Large intestine (tissue), 3 donors: ENCODE measurements around the gene TMPRSS6. TPM values are rescaled to one million over a fixed set of nuclear protein-coding genes. Genes with fewer than 3 reads are reported as not detected.
A peak's percentile ranks its signal among the peaks of the same experiment; 100 is the strongest.

Experiments
- DNase-seq, 2 donors: peaks; one replicate each; pipeline versions ENCODE4 v3.0.0 to v3.0.0-alpha.2; 2013
- H3K27ac ChIP-seq: one replicate; pipeline ENCODE4 v1.5.1; 2013; ENCODE audit warnings: low read length
- H3K27me3 ChIP-seq: 2 replicates; pipeline ENCODE4 v1.6.1; 2013; ENCODE audit warnings: low read length; ENCODE audit not compliant: control insufficient read depth, insufficient read depth
- H3K36me3 ChIP-seq: 2 replicates; pipeline ENCODE4 v1.6.1; 2013; ENCODE audit warnings: low read length; ENCODE audit not compliant: control insufficient read depth, insufficient read depth
- H3K4me1 ChIP-seq: one replicate; pipeline ENCODE4 v1.6.1; 2013; ENCODE audit warnings: low read length; ENCODE audit not compliant: control insufficient read depth, insufficient read depth
- H3K4me3 ChIP-seq: one replicate; pipeline ENCODE4 v1.5.1; 2013; ENCODE audit warnings: low read length
- H3K9me3 ChIP-seq: one replicate; pipeline ENCODE4 v1.6.1; 2013; ENCODE audit warnings: mild to moderate bottlenecking, low read depth, low read length, moderate library complexity; ENCODE audit not compliant: control insufficient read depth
- WGBS: methylation state at CpG from one replicate; pipeline ENCODE4 v1.1.5; 2013; ENCODE audit warnings: low lambda C conversion rate; ENCODE audit not compliant: insufficient coverage; 5-methylcytosine and 5-hydroxymethylcytosine counted together
- polyA plus RNA-seq: library from polyadenylated mRNA; unstranded; fragments of 120-200 nt; gene quantifications from one replicate; pipeline ENCODE4 v1.2.1, GENCODE V29; 2013

Gene TMPRSS6
- polyA plus RNA-seq, 1 donor = 3.8 TPM

- Histone ChIP-seq H3K9me3 (peaks cover 7% of the 10 kb centered on the region), H3K27me3 (peaks cover 21% of the 10 kb centered on the region), H3K4me3 (peak overlapping the region; percentile 18), H3K27ac (no peak overlapping the region), H3K4me1 (peaks cover 18% of the 10 kb centered on the region), H3K36me3 (no peaks in the 10 kb centered on the region)
- peak in 1 of 2 donors; percentile 75 for DNase-seq
- WGBS = no CpG with 5 or more reads among the region's 36 CpGs
Measured at GRCh38 chr22:37068859-37069258, 40.7 kb downstream of the TMPRSS6 start.

- Histone ChIP-seq H3K27ac (no peak overlapping the region), H3K36me3 (no peaks in the 10 kb centered on the region), H3K4me1 (peaks cover 32% of the 10 kb centered on the region), H3K4me3 (no peak overlapping the region), H3K9me3 (peaks cover 7% of the 10 kb centered on the region), H3K27me3 (peaks cover 21% of the 10 kb centered on the region)
- DNase-seq = no peak
- no CpG with 5 or more reads among the region's 10 CpGs for WGBS
Measured at GRCh38 chr22:37067428-37067827, 42.1 kb downstream of the TMPRSS6 start.

GRCh38 chr22:37065961-37066360 lies 43.6 kb downstream of the TMPRSS6 start:
- Histone ChIP-seq H3K27ac (no peak overlapping the region), H3K27me3 (peaks cover 21% of the 10 kb centered on the region), H3K9me3 (no peaks in the 10 kb centered on the region), H3K36me3 (no peaks in the 10 kb centered on the region), H3K4me1 (peaks cover 47% of the 10 kb centered on the region), H3K4me3 (no peak overlapping the region)
- no CpG with 5 or more reads among the region's 9 CpGs for WGBS
- no peak for DNase-seq

- peaks cover 18% of the 10 kb centered on the region for H3K27me3 ChIP-seq
- DNase-seq = peak in 1 of 2 donors; percentile 59
- peaks cover 54% of the 10 kb centered on the region for H3K4me1 ChIP-seq
- no peaks in the 10 kb centered on the region for H3K9me3 ChIP-seq
- no CpG with 5 or more reads among the region's 3 CpGs for WGBS
- H3K27ac ChIP-seq = no peak overlapping the region
- H3K36me3 ChIP-seq = no peaks in the 10 kb centered on the region
- H3K4me3 ChIP-seq = no peak overlapping the region
Measured at GRCh38 chr22:37065180-37065579, 44.3 kb downstream of the TMPRSS6 start.

GRCh38 chr22:37064553-37064952 lies 45.0 kb downstream of the TMPRSS6 start:
- no CpG with 5 or more reads among the region's 11 CpGs for WGBS
- no peak for DNase-seq
- Histone ChIP-seq H3K9me3 (no peaks in the 10 kb centered on the region), H3K36me3 (peaks cover 2% of the 10 kb centered on the region), H3K27ac (no peak overlapping the region), H3K4me3 (no peak overlapping the region), H3K27me3 (peaks cover 11% of the 10 kb centered on the region), H3K4me1 (peaks cover 55% of the 10 kb centered on the region)

GRCh38 chr22:37063431-37064420 lies 45.8 kb downstream of the TMPRSS6 start:
- H3K27ac ChIP-seq = peak overlapping the region; percentile 44
- peaks cover 6% of the 10 kb centered on the region for H3K36me3 ChIP-seq
- no peaks in the 10 kb centered on the region for H3K9me3 ChIP-seq
- DNase-seq = peak in 1 of 2 donors; percentile 77
- no peak overlapping the region for H3K4me3 ChIP-seq
- H3K27me3 ChIP-seq = peaks cover 6% of the 10 kb centered on the region
- WGBS = no CpG with 5 or more reads among the region's 28 CpGs
- H3K4me1 ChIP-seq = peaks cover 53% of the 10 kb centered on the region

GRCh38 chr22:37062702-37063381 lies 46.7 kb downstream of the TMPRSS6 start:
- peak overlapping the region; percentile 44 for H3K27ac ChIP-seq
- H3K4me3 ChIP-seq = no peak overlapping the region
- H3K9me3 ChIP-seq = no peaks in the 10 kb centered on the region
- H3K36me3 ChIP-seq = peaks cover 8% of the 10 kb centered on the region
- no peaks in the 10 kb centered on the region for H3K27me3 ChIP-seq
- peaks cover 49% of the 10 kb centered on the region for H3K4me1 ChIP-seq
- peak in 1 of 2 donors; percentile 73 for DNase-seq
- WGBS = no CpG with 5 or more reads among the region's 15 CpGs

- no peaks in the 10 kb centered on the region for H3K9me3 ChIP-seq
- peak in 1 of 2 donors; percentile 57 for DNase-seq
- peaks cover 49% of the 10 kb centered on the region for H3K4me1 ChIP-seq
- H3K27ac ChIP-seq = peak overlapping the region; percentile 44
- peaks cover 13% of the 10 kb centered on the region for H3K36me3 ChIP-seq
- no CpG with 5 or more reads among the region's 7 CpGs for WGBS
- H3K4me3 ChIP-seq = no peak overlapping the region
- no peaks in the 10 kb centered on the region for H3K27me3 ChIP-seq
Measured at GRCh38 chr22:37062376-37062675, 47.2 kb downstream of the TMPRSS6 start.

GRCh38 chr22:37061611-37062375 lies 47.7 kb downstream of the TMPRSS6 start:
- WGBS = no CpG with 5 or more reads among the region's 10 CpGs
- peaks cover 49% of the 10 kb centered on the region for H3K4me1 ChIP-seq
- H3K27ac ChIP-seq = peak overlapping the region; percentile 29
- no peaks in the 10 kb centered on the region for H3K9me3 ChIP-seq
- H3K4me3 ChIP-seq = no peak overlapping the region
- peak in 1 of 2 donors; percentile 43 for DNase-seq
- H3K36me3 ChIP-seq = peaks cover 18% of the 10 kb centered on the region
- no peaks in the 10 kb centered on the region for H3K27me3 ChIP-seq
